NCI-H146 treated with DMSO at 0.1 percent for 48 hours (cell line): Measurements from ENCODE around the gene GLIPR1.
"Not testable (repeated sequence)": the region's sequence is repeated elsewhere in the genome, so short reads cannot be mapped to it uniquely, and the experiment has no call there.

Experiments used
- DNase-seq: peaks from one replicate; lab custom pipeline; 2025; ENCODE audit not compliant: unreplicated experiment; lab: John Stamatoyannopoulos, UW

Gene GLIPR1

DNA sequence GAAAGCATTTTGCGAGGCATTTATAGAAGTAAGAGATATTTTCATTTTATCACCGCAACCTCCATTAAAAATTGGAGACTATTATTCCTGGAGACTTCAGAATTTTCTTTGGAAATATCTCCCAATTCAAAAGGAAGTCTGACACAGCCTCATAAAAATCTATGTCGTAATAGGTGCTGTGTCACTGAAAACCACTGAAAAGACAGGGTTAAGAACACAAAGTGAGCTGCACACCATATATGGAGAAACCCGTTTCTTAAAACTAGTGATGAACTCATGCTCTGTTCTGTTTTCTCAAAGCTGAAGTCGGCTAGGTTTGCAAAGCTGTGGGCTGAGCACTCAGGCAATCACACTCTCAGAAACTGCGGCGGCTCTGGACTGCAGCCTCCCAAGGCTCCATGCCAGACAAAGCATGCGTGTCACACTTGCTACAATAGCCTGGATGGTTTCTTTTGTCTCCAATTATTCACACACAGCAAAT lies at the start of gene GLIPR1:
Gene GLIPR1, plus strand, starts transcription at position 287 of the 481 bp plus-strand sequence. Its CDS starts 126 bp downstream, at position 413.
- peak; percentile 18 for DNase-seq

DNA sequence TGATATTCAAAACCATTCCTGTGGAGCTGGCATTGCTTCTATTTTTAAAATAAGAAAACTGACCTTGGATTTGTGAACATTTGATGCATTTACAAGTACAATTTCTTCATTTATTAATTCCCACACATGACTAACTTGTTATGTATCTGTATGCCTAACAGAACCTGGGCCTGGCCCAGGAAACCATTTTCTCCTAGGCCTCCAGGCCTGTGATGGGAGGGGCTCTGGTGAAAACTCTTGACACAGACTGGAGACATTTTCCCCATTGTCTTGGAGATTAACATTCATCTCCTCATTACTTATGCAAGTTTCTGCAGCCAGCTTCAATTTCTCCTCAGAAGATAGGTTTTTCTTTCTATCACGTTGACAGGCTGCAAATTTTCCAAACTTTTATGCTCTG lies 47.6 kb upstream of the GLIPR1 start:
- DNase-seq = no peak

- DNase-seq = no peak
Measured at GRCh38 chr12:75437564-75437963, 43.0 kb upstream of the GLIPR1 start.

- no peak for DNase-seq
Measured at GRCh38 chr12:75438059-75438754, 42.3 kb upstream of the GLIPR1 start.

DNA sequence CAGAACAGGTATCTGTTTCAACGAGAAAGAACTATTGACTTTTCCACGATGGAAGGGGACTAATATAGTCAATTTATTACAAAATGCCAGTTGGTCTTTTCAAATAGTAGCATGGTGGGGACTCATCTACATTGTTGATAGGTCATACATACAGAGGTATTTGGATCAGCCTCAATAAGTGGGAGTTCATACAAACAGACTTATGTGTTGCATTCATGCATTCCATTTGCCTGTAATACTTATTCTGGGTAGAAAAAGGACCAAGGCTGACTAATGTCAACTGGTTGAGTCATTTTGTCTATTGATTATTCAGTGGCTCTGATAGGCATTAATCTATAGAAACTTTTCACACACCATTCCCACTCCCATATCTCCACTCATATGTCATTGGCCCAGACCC lies 41.5 kb upstream of the GLIPR1 start:
- DNase-seq = no peak

- no peak for DNase-seq
Measured at GRCh38 chr12:75439930-75440329, 40.6 kb upstream of the GLIPR1 start.

- DNase-seq = not testable (repeated sequence)
Measured at GRCh38 chr12:75441687-75442449, 38.7 kb upstream of the GLIPR1 start.

- DNase-seq = not testable (repeated sequence)
Measured at GRCh38 chr12:75442454-75442853, 38.1 kb upstream of the GLIPR1 start.

GRCh38 chr12:75443709-75444108 lies 36.8 kb upstream of the GLIPR1 start:
- no peak for DNase-seq

DNA sequence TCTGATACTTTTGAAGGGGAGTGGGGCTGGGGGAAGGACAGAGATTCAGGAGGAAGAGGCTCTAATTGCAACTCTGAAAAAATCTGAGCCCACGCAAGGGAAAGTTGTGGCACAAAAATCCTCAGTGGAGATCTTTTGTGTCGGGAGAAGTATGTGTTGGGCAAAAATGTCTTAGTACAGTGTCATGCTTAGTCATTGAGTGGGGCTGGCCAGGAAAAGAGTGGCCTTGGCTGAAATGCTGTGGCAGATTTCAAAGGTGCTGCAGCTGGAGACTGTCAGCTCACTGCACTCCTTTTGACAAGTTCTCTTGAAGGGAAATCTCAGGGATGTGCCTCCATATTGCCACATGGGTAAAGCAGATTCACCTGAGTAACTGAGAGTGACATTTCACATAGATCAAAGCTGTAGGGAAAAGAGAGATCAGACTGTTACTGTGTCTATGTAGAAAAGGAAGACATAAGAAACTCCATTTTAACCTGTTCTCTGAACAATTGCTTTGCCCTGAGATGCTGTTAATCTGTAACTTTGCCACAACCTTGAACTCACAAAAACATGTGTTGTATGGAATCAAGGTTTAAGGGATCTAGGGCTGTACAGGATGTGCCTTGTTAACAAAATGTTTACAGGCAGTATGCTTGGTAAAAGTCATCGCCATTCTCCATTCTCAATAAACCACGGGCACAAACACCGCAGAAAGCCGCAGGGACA lies 36.0 kb upstream of the GLIPR1 start:
- no peak for DNase-seq

DNA sequence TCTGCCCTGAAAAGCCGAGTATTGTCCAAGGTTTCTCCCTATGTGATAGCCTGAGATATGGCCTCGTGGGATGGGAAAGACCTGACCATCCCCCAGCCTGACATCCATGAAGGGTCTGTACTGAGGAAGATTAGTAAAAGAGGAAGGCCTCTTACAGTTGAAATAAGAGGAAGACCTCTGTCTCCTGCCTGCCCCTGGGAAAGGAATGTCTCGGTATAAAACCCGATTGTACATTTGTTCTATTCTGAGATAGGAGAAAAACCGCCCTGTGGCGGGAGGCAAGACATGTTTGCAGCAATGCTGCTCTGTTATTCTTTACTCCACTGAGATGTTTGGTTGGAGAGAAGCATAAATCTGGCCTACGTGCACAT lies 35.4 kb upstream of the GLIPR1 start:
- not testable (repeated sequence) for DNase-seq

DNA sequence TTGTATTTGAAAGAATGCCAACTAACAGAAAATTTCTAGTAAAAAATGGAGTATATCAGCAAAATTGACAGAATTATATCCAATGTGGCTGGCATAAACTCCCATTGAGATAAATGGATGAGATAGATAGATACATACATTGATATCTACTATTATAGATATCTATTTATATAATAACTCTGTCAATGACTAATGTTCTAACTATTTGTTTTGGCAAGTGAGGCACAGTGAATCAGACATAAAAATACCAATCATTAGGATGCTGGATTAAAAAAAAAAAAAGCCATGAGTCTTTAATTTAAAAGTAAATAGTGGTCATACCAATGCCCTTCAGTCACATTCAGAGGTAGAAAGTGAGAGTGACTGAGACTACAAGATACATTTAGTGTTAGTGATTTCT lies 33.7 kb upstream of the GLIPR1 start:
- DNase-seq = no peak

DNA sequence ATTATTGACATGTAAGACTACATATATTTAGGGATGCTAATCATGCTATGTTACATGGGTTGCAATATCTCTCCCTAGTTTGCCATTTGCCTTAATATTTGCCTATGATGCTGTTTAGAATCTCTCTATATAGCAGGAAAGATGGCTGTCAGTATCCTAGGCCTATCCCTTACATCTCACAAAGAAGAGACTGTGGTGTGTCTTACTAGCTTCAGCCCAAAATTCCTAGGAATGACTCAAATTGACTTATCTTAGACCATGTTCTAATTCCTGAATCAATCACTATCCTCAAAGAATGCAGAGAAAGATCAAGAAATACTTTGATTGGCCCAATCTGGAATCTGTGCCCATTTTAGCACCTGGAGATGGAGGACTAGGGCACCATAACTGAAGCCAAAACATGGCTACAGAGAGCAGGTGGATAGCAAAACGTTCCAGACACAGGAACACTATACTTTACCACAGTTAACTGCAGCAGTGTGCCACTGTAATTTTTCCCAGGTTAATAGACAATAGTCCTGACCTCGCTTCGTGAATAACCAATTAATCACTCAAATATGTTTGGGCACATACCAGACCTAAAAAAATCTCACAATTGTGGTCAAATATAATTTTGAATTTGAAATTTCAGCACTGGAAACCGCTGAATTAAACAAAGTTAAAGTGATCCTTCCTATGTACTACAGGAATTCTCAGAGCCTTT lies 32.7 kb upstream of the GLIPR1 start:
- no peak for DNase-seq

DNA sequence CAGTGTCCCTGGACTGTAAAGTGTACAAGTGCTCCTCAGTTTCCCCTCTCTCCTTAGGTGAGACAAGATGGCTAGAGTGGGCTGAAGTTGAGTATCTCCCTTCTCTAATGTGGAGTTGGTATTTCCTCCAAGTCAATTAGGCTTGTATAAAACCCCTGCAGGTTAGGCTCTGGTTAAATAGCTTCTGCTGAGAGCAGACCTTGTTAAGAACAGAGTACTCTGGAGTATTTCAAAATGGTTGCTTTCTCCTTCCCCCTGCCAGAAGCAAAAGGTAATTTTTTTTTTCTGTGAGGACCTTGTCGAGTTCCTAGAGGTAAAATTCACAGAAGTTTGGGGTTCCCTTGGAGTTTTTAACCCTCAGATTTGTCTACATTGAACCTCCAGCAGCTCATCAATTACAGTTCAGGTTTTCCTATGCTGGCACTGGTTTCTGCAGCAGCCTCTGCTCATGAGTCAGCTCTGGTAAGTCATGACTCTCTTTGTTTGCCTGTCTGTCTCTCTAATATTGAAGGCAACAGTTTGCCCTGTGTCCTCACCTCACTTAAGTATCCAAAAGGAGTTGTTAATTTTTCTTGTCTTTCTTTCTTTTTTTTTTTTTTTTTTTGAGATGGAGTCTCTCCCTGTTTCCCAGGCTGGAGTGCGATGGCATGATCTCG lies 27.8 kb upstream of the GLIPR1 start:
- no peak for DNase-seq

- no peak for DNase-seq
Measured at GRCh38 chr12:75455839-75456238, 24.7 kb upstream of the GLIPR1 start.

DNA sequence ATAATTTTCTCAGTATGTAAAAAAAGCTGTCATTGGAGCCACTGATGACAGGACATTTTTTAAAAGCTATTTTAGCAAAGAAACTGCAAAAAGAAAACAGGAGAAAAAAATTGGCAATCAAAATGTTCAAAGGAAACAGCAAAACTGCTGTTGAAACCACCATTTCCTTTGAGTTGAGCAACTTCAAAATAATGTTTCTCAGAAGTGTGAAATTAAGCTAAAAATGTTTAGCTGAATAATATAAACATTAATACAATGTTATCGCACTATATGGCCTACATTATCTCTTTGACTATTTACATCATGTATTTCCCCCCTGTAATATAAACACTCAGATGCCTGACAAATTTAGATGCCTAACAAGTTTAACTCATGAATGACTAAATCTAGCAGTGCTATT lies 23.4 kb upstream of the GLIPR1 start:
- no peak for DNase-seq

DNA sequence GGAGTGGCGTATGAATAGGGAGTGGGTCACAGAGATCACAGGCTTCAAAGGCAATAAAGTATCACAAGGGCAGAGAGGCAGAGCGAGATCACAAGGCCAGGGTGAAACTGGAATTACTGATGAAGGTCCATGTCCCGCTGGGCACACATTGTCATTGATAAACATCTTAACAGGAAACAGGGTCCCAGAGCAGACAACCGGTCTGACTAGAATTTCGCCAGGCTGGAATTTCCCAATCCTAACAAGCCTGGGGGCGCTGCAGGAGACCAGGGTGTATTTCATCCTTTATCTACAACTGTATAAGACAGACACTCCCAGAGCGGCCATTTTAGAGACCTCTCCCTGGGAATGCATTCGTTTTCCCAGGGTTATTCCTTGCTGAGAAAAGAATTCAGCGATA lies 22.7 kb upstream of the GLIPR1 start:
- not testable (repeated sequence) for DNase-seq

DNA sequence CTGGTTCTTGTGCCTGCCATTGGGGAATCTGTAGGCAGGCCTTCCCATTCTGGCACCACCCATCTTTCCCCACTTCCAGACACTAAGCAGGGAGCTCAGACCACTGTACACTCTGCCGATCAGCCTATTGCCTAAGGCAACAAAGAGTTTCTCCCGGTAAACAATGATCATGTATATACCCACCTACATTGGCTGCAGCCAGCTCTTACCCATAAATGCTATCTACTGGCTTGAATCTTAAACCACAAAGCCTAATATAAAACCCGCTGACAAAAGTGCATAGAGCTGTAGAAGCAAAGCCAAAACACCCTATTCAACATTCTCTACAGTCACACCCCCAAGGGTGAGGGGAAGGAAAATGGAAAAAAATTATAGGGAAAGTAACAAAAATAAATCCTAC lies 20.8 kb upstream of the GLIPR1 start:
- no peak for DNase-seq

GRCh38 chr12:75460204-75460603 lies 20.4 kb upstream of the GLIPR1 start:
- DNase-seq = no peak
